Endothelial cell of umbilical vein (primary cell): ENCODE data around the gene TTLL12. TPM values are rescaled to one million over a fixed set of nuclear protein-coding genes. Genes with fewer than 3 reads are reported as not detected.

Experiments used
- BruUV-seq: library from RNA; stranded (reverse); fragments of 400-500 nt; replicated peaks from 2 replicates; lab custom pipeline; 2021; lab: Mats Ljungman, UMichigan
- CTCF ChIA-PET: fragments of 300-600, 350-600 bp; sonication (Branson Sonifier 250); formaldehyde crosslinking; loops from one replicate; lab custom pipeline; 2021; ENCODE audit warnings: antibody characterized with exemption, inconsistent platforms; lab: Charles Lee
- POLR2A ChIA-PET: fragments of 300-600, 350-600 bp; sonication (Branson Sonifier 250); formaldehyde crosslinking; loops from one replicate; lab custom pipeline; 2021; ENCODE audit warnings: antibody characterized with exemption, inconsistent platforms; lab: Charles Lee
- DNase-seq: peaks from one replicate; pipeline ENCODE4 v3.0.0-alpha.2; 2011; ENCODE audit warnings: low read depth, low spot score
- FAIRE-seq: peaks from 2 replicates; lab custom pipeline; 2011; peaks lifted over from hg19 to GRCh38; lab: Jason Lieb, UNC
- H2AFZ ChIP-seq: 2 replicates; pipeline ENCODE4 v1.6.0; 2012; ENCODE audit warnings: low read depth, low read length, control low read depth, inconsistent platforms
- H3K27ac ChIP-seq: 2 replicates; pipeline ENCODE4 v1.5.1; 2011; ENCODE audit warnings: low read depth, mild to moderate bottlenecking, control low read depth, low read length, moderate library complexity; ENCODE audit not compliant: insufficient read depth
- H3K27me3 ChIP-seq, 2 experiments: 2 replicates each; pipeline versions ENCODE4 v1.6.0 to v1.6.1; 2011; ENCODE audit warnings: low read length in 2 of 2, mixed read lengths in 1 of 2; ENCODE audit not compliant: control insufficient read depth in 2 of 2, insufficient read depth in 2 of 2
- H3K36me3 ChIP-seq, 2 experiments: 2 replicates in 1 of 2; 3 replicates in 1 of 2; pipeline ENCODE4 v1.5.1; 2011; ENCODE audit warnings: low read length in 2 of 2, mild to moderate bottlenecking in 1 of 2, moderate library complexity in 1 of 2; ENCODE audit not compliant: control insufficient read depth in 2 of 2, insufficient read depth in 2 of 2; ENCODE audit errors: extremely low read depth in 1 of 2
- H3K4me1 ChIP-seq: 3 replicates; pipeline ENCODE4 v1.5.1; 2011; ENCODE audit warnings: mild to moderate bottlenecking, low read length; ENCODE audit not compliant: control insufficient read depth, insufficient read depth; ENCODE audit errors: extremely low read depth
- H3K4me2 ChIP-seq: 2 replicates; pipeline ENCODE4 v1.6.1; 2011; ENCODE audit warnings: low read length, control low read depth, mixed read lengths; ENCODE audit not compliant: insufficient read depth
- H3K4me3 ChIP-seq, 3 experiments: fragments of 200-600 bp in 1 of 3; sonication (generic), shearing (Covaris generic) in 1 of 3; replicated peaks in 1 of 3; 2 replicates each; pipeline ENCODE4 v1.5.1; 2011 to 2016; ENCODE audit warnings: control low read depth in 3 of 3, low read length in 3 of 3, mild to moderate bottlenecking in 2 of 3, inconsistent platforms in 1 of 3, low read depth in 1 of 3, moderate library complexity in 1 of 3; ENCODE audit not compliant: insufficient read depth in 1 of 3
- H3K79me2 ChIP-seq: 2 replicates; pipeline ENCODE4 v1.6.0; 2012; ENCODE audit warnings: low read length, inconsistent platforms; ENCODE audit not compliant: control insufficient read depth, insufficient read depth
- H3K9ac ChIP-seq: replicated peaks from 2 replicates; pipeline ENCODE3; 2011; ENCODE audit warnings: low read length, control low read depth; ENCODE audit not compliant: insufficient read depth; ENCODE audit errors: extremely low read depth
- H3K9me1 ChIP-seq: replicated peaks from 3 replicates; pipeline ENCODE4 v1.6.0; 2011; ENCODE audit warnings: mild to moderate bottlenecking, low read length; ENCODE audit not compliant: control insufficient read depth, insufficient read depth; ENCODE audit errors: extremely low read depth
- H3K9me3 ChIP-seq: replicated peaks from 2 replicates; pipeline ENCODE4 v1.5.1; 2012; ENCODE audit warnings: low read length, inconsistent platforms; ENCODE audit not compliant: control insufficient read depth, insufficient read depth
- H4K20me1 ChIP-seq: replicated peaks from 2 replicates; pipeline ENCODE3; 2011; ENCODE audit warnings: mild to moderate bottlenecking, low read length; ENCODE audit not compliant: control insufficient read depth, insufficient read depth; ENCODE audit errors: extremely low read depth
- CTCF ChIP-seq, 2 donors: IDR thresholded peaks; 1 replicate in 1 of 2; 2 replicates in 1 of 2; pipeline ENCODE4 v1.5.1; 2011; ENCODE audit warnings: low read length in 2 of 2, mild to moderate bottlenecking in 2 of 2, moderate library complexity in 2 of 2, control low read depth in 1 of 2, inconsistent platforms in 1 of 2, low read depth in 1 of 2; ENCODE audit not compliant: insufficient read depth in 1 of 2; ENCODE audit errors: extremely low read depth in 1 of 2
- EZH2 ChIP-seq: IDR thresholded peaks from 2 replicates; pipeline ENCODE4 v1.6.1; 2012; ENCODE audit warnings: borderline replicate concordance, low read depth, mild to moderate bottlenecking, moderate library complexity, low read length, inconsistent platforms; ENCODE audit not compliant: severe bottlenecking
- FOS ChIP-seq: IDR thresholded peaks from 2 replicates; pipeline ENCODE4 v1.6.1; 2011; ENCODE audit warnings: mild to moderate bottlenecking, low read length, moderate library complexity, borderline replicate concordance; ENCODE audit not compliant: insufficient read depth
- GATA2 ChIP-seq: IDR thresholded peaks from 2 replicates; pipeline ENCODE4 v1.7.0; 2011; ENCODE audit warnings: low read depth, mild to moderate bottlenecking, moderate library complexity, mixed read lengths, low read length; ENCODE audit not compliant: insufficient read length, insufficient read depth
- JUN ChIP-seq: IDR thresholded peaks from 2 replicates; pipeline ENCODE4 v1.6.1; 2011; ENCODE audit warnings: borderline replicate concordance, low read depth; ENCODE audit not compliant: insufficient read length, insufficient read depth
- MAX ChIP-seq: IDR thresholded peaks from 2 replicates; pipeline ENCODE4 v1.6.1; 2011; ENCODE audit not compliant: insufficient read depth, insufficient read length
- MYC ChIP-seq: IDR thresholded peaks from one replicate; pipeline ENCODE4 v1.6.1; 2011; ENCODE audit warnings: mild to moderate bottlenecking, low read depth, low read length
- POLR2A ChIP-seq: IDR thresholded peaks from 2 replicates; pipeline ENCODE4 v1.6.1; 2012; ENCODE audit warnings: low read depth, mild to moderate bottlenecking, control low read depth, low read length
- POLR2AphosphoS5 ChIP-seq: IDR thresholded peaks from 2 replicates; pipeline ENCODE4 v1.6.1; 2012; ENCODE audit warnings: low read depth, mild to moderate bottlenecking, control low read depth, low read length, moderate library complexity; ENCODE audit not compliant: insufficient read depth
- dilution Hi-C: fragments of 300-500 bp; cut with MboI; formaldehyde crosslinking; loops from one replicate; pipeline ENCODE4 v1.15.0; 2019; ENCODE audit warnings: low sequenced_read_pairs; ENCODE audit not compliant: extremely low pct_ligation_motif_present
- intact Hi-C: fragments of 100-400 bp; cut with micrococcal nuclease; formaldehyde crosslinking; loops from one replicate; pipeline ENCODE4 v1.10.0; 2022
- polyA plus RNA-seq, 4 experiments: library from polyadenylated mRNA; depleted of rRNA in 3 of 4; stranded (reverse) in 3 of 4; unstranded in 1 of 4; fragments of >200 nt; gene quantifications; 2 replicates each; pipeline versions ENCODE4 v1.2.1 to v1.2.3, GENCODE V29; 2011 to 2012; ENCODE audit warnings: missing spikeins in 1 of 4
- total RNA-seq: library from RNA; stranded (reverse); gene quantifications from 2 replicates; pipeline ENCODE4 v1.2.3, GENCODE V29; 2021

Gene TTLL12
- total and polyA plus RNA-seq, 2 donors (not counting 3 experiments of a cell fraction or from before 2014, with no cell fraction given) = 26.2 to 36.5 TPM

GRCh38 chr22:43235445-43236409, 48.8 kb upstream of the TTLL12 start:
- no peak overlapping the region for H2AFZ ChIP-seq
- DNase-seq (no peak), FAIRE-seq (no peak)
- CTCF ChIA-PET = interaction anchor here (1.4 kb wide), 1 partner anchor 111 kb away, joined by 11 read pairs; no protein-coding TSS in a partner anchor
- intact Hi-C loops (no loop called here), dilution Hi-C loops (no loop called here)
- H3K4me1 ChIP-seq = no peaks in the 10 kb centered on the region
- no TSS peak for BruUV-seq
- no peaks in the 10 kb centered on the region for H3K79me2 ChIP-seq
- no peaks in the 10 kb centered on the region for H3K9me3 ChIP-seq
- no peak for TF ChIP-seq EZH2
- H4K20me1 ChIP-seq = no peaks in the 10 kb centered on the region
- no peaks in the 10 kb centered on the region for H3K9me1 ChIP-seq
- POLR2A ChIA-PET = no interaction called here
- no peak overlapping the region for H3K4me2 ChIP-seq
- no peak overlapping the region for H3K4me3 ChIP-seq
- H3K9ac ChIP-seq = no peak overlapping the region
- no peaks in the 10 kb centered on the region for H3K27me3 ChIP-seq
- no peaks in the 10 kb centered on the region for H3K36me3 ChIP-seq
- H3K27ac ChIP-seq = no peak overlapping the region

GRCh38 chr22:43234264-43234988, 47.5 kb upstream of the TTLL12 start:
- Histone ChIP-seq H3K27me3 (no peaks in the 10 kb centered on the region), H3K79me2 (no peaks in the 10 kb centered on the region), H3K9me1 (no peaks in the 10 kb centered on the region), H3K36me3 (no peaks in the 10 kb centered on the region), H2AFZ (no peak overlapping the region), H3K4me2 (no peak overlapping the region), H3K4me3 (no peak overlapping the region), H3K9me3 (no peaks in the 10 kb centered on the region), H4K20me1 (no peaks in the 10 kb centered on the region), H3K27ac (no peak overlapping the region), H3K9ac (no peak overlapping the region), H3K4me1 (no peaks in the 10 kb centered on the region)
- FAIRE-seq (no peak), DNase-seq (no peak)
- BruUV-seq = no TSS peak
- ChIA-PET POLR2A (no interaction called here), CTCF (interaction anchor here (0.7 to 1.4 kb wide), 3 partner anchors 10 to 651 kb away, joined by 3 to 11 read pairs (median 3); no protein-coding TSS in a partner anchor)
- intact Hi-C loops = no loop called here
- dilution Hi-C loops = no loop called here
- TF ChIP-seq POLR2AphosphoS5 (no peak), MAX (no peak), FOS (no peak), CTCF (IDR thresholded peaks at IDR 0.05; ENCODE audit: extremely low read depth in 1 of 2, insufficient read depth in 1 of 2, low read depth in 1 of 2, low read length in 2 of 2) (no peak), POLR2A (no peak), MYC (no peak), JUN (no peak), GATA2 (no peak), EZH2 (no peak)
